HEK293 (cell line): ENCODE results near the gene CYP2U1.

ENCODE experiments used
- CTCF ChIP-seq: fragments of 450-650 bp; formaldehyde crosslinking; IDR thresholded peaks from 2 replicates; pipeline ENCODE4 v1.5.1; 2016; ENCODE audit warnings: missing biosample characterization, missing genetic modification characterization
- KLF1 ChIP-seq: fragments of 450-650 bp; formaldehyde crosslinking; IDR thresholded peaks from 2 replicates; pipeline ENCODE4 v1.5.1; 2016; ENCODE audit warnings: missing biosample characterization, missing genetic modification characterization
- REST ChIP-seq: fragments of 450-650 bp; formaldehyde crosslinking; IDR thresholded peaks from 2 replicates; pipeline ENCODE4 v1.5.1; 2016; ENCODE audit warnings: missing biosample characterization, missing genetic modification characterization
- ZBTB7A ChIP-seq: fragments of 450-650 bp; formaldehyde crosslinking; IDR thresholded peaks from 2 replicates; pipeline ENCODE4 v1.5.1; 2016; ENCODE audit warnings: low read depth, missing biosample characterization, missing genetic modification characterization
- ZNF274 ChIP-seq, 2 experiments: fragments of 200-500 bp in 1 of 2; fragments of 450-650 bp in 1 of 2; sonication (Bioruptor generic) in 1 of 2; formaldehyde crosslinking in 1 of 2; IDR thresholded peaks; 2 replicates each; pipeline versions ENCODE4 v1.5.1 to v1.6.1; 2014 to 2016; ENCODE audit warnings: borderline replicate concordance in 1 of 2, inconsistent platforms in 1 of 2, low read length in 1 of 2, missing biosample characterization in 1 of 2, missing genetic modification characterization in 1 of 2
- ZNF292 ChIP-seq: fragments of 450-650 bp; formaldehyde crosslinking; IDR thresholded peaks from 2 replicates; pipeline ENCODE4 v1.5.1; 2016; ENCODE audit warnings: low read depth, missing biosample characterization, missing genetic modification characterization, borderline replicate concordance
- ZNF521 ChIP-seq: fragments of 450-650 bp; formaldehyde crosslinking; IDR thresholded peaks from 2 replicates; pipeline ENCODE4 v1.5.1; 2017; ENCODE audit warnings: missing biosample characterization, mild to moderate bottlenecking, missing genetic modification characterization
- ZNF596 ChIP-seq: fragments of 450-650 bp; IDR thresholded peaks from 2 replicates; pipeline ENCODE4 v1.5.0; 2018; ENCODE audit warnings: missing biosample characterization, mild to moderate bottlenecking, missing genetic modification characterization, moderate library complexity

- TF ChIP-seq ZNF596 (tag by site-specific recombination) = no peak
- no peak for TF ChIP-seq ZNF521 (tag by site-specific recombination)
- TF ChIP-seq ZNF292 (tag by site-specific recombination) = no peak
- no peak for TF ChIP-seq KLF1 (tag by site-specific recombination)
- no peak for TF ChIP-seq REST
- TF ChIP-seq ZNF274 (IDR thresholded peaks at IDR 0.05; ENCODE audit: low read length) = no peak
- TF ChIP-seq ZNF274 (tag by site-specific recombination; IDR thresholded peaks at IDR 0.05; ENCODE audit: borderline replicate concordance) = no peak
- no peak for TF ChIP-seq ZBTB7A (tag by site-specific recombination)
- no peak for TF ChIP-seq CTCF
Measured at GRCh38 chr4:107900508-107900907, 30.8 kb upstream of the CYP2U1 start.
